Natural killer cell (primary cell): ENCODE results near the gene PRPS2. TPM values are rescaled to one million over a fixed set of nuclear protein-coding genes. Genes with fewer than 3 reads are reported as not detected.

ENCODE experiments used
- ATAC-seq, 3 donors: fragments of 150-1000 bp in 2 of 3; fragments of 200-7000 bp in 1 of 3; cut with Tn5 transposase; 1 replicate in 1 of 3; 2 replicates in 2 of 3; pipeline ENCODE4 v1.10.0; 2021; ENCODE audit warnings: mild to moderate bottlenecking in 2 of 3, moderate library complexity in 2 of 3
- DNase-seq, 2 donors: peaks; one replicate each; pipeline versions ENCODE4 v3.0.0 to v3.0.0-alpha.2; 2013 to 2021; ENCODE audit warnings: mixed read lengths in 1 of 2
- H3K27ac ChIP-seq: one replicate; pipeline ENCODE4 v1.5.1; 2013; ENCODE audit warnings: mild to moderate bottlenecking, low read length
- H3K27me3 ChIP-seq: one replicate; pipeline ENCODE4 v1.6.1; 2013; ENCODE audit warnings: low read length; ENCODE audit not compliant: control insufficient read depth, insufficient read depth
- H3K36me3 ChIP-seq: one replicate; pipeline ENCODE4 v1.6.1; 2013; ENCODE audit warnings: low read length; ENCODE audit not compliant: control insufficient read depth, insufficient read depth
- H3K4me1 ChIP-seq: one replicate; pipeline ENCODE4 v1.6.1; 2013; ENCODE audit warnings: low read length; ENCODE audit not compliant: control insufficient read depth, insufficient read depth
- H3K4me3 ChIP-seq: one replicate; pipeline ENCODE4 v1.5.1; 2013; ENCODE audit warnings: low read length
- H3K9me3 ChIP-seq: one replicate; pipeline ENCODE4 v1.6.1; 2013; ENCODE audit warnings: low read length; ENCODE audit not compliant: control insufficient read depth, insufficient read depth
- H3K27ac Mint-ChIP-seq, 2 donors: one replicate each; pipeline ENCODE4 v1.8.0; 2022; ENCODE audit warnings: mild to moderate bottlenecking in 2 of 2, mixed read lengths in 2 of 2, moderate library complexity in 1 of 2
- H3K27me3 Mint-ChIP-seq, 2 donors: one replicate each; pipeline ENCODE4 v1.8.0; 2022; ENCODE audit warnings: low read depth in 2 of 2, mixed read lengths in 2 of 2
- H3K36me3 Mint-ChIP-seq: one replicate; pipeline ENCODE4 v1.8.0; 2022; ENCODE audit warnings: mixed read lengths
- H3K4me1 Mint-ChIP-seq, 2 donors: one replicate each; pipeline ENCODE4 v1.8.0; 2022; ENCODE audit warnings: mixed read lengths in 2 of 2
- H3K4me3 Mint-ChIP-seq: one replicate; pipeline ENCODE4 v1.8.0; 2022; ENCODE audit warnings: mild to moderate bottlenecking, moderate library complexity, mixed read lengths
- H3K9me3 Mint-ChIP-seq, 2 donors: one replicate each; pipeline ENCODE4 v1.8.0; 2022; ENCODE audit warnings: mixed read lengths in 2 of 2
- WGBS: methylation state at CpG from one replicate; pipeline ENCODE4 v1.1.7; 2013; ENCODE audit warnings: missing lambda C conversion rate; ENCODE audit not compliant: insufficient coverage; 5-methylcytosine and 5-hydroxymethylcytosine counted together
- intact Hi-C: fragments of 100-400 bp; cut with micrococcal nuclease; formaldehyde crosslinking; loops from one replicate; pipeline ENCODE4 v1.14.2; 2022
- total RNA-seq, 4 donors: library from RNA; stranded (reverse); fragments of 120-200 nt in 1 of 4; gene quantifications; one replicate each; pipeline versions ENCODE4 v1.2.3 to v1.2.4, GENCODE V29; 2013 to 2022
- TF ChIP-seq, protein P1 (sequence below): fragments of 200-600 bp; IDR thresholded peaks from one replicate; pipeline ENCODE4 v1.8.0; 2022; ENCODE audit warnings: antibody characterized with exemption

PRPS2 gene
- total RNA-seq, 3 donors from 2014 or later (not counting 1 experiment from before 2014, with no cell fraction given), result 18.9 to 20.4 (median 20.1) TPM

DNA sequence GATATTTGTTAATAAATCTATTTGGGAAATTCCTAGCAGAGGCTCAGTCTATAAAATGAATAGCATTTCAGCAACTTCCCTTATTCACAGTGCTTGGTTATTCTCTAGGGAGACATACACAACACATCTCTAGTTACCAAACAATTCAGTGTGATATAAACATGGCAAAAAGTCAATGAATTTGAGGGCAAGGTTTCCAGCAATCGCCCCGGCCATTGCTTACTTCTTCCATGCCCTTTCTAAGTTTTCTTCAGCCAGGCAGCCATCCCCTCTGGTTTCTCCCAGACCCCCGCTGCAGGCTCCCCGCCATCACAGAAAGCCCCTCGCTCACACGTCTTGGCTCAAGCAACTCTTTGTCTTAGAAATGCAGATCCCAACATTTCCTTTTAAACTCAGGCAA lies 80.0 kb downstream of the PRPS2 start:
- no peak overlapping the region for H3K27ac Mint-ChIP-seq
- Histone ChIP-seq H3K27ac (no peak overlapping the region), H3K9me3 (no peaks in the 10 kb centered on the region), H3K36me3 (no peaks in the 10 kb centered on the region), H3K27me3 (no peaks in the 10 kb centered on the region), H3K4me1 (no peaks in the 10 kb centered on the region), H3K4me3 (no peak overlapping the region)
- ATAC-seq, result no peak
- H3K4me3 Mint-ChIP-seq, result no peak overlapping the region
- TF ChIP-seq, protein P1, sequence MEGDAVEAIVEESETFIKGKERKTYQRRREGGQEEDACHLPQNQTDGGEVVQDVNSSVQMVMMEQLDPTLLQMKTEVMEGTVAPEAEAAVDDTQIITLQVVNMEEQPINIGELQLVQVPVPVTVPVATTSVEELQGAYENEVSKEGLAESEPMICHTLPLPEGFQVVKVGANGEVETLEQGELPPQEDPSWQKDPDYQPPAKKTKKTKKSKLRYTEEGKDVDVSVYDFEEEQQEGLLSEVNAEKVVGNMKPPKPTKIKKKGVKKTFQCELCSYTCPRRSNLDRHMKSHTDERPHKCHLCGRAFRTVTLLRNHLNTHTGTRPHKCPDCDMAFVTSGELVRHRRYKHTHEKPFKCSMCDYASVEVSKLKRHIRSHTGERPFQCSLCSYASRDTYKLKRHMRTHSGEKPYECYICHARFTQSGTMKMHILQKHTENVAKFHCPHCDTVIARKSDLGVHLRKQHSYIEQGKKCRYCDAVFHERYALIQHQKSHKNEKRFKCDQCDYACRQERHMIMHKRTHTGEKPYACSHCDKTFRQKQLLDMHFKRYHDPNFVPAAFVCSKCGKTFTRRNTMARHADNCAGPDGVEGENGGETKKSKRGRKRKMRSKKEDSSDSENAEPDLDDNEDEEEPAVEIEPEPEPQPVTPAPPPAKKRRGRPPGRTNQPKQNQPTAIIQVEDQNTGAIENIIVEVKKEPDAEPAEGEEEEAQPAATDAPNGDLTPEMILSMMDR, result no peak
- peaks cover 3 to 17% of the 10 kb centered on the region in 2 donors for H3K27me3 Mint-ChIP-seq
- H3K4me1 Mint-ChIP-seq, result no peaks in the 10 kb centered on the region
- intact Hi-C loops, result no loop called here
- DNase-seq, result no peak
- no peaks in the 10 kb centered on the region for H3K9me3 Mint-ChIP-seq
- no peaks in the 10 kb centered on the region for H3K36me3 Mint-ChIP-seq
- WGBS, result 92% methylated on average over 6 of the region's 6 CpGs

GRCh38 chrX:12872741-12873140 lies 81.5 kb downstream of the PRPS2 start:
- Mint-ChIP-seq H3K36me3 (no peaks in the 10 kb centered on the region), H3K4me1 (no peaks in the 10 kb centered on the region), H3K27ac (no peak overlapping the region), H3K4me3 (no peak overlapping the region), H3K9me3 (no peaks in the 10 kb centered on the region), H3K27me3 (peaks cover 5 to 11% of the 10 kb centered on the region in 2 donors)
- WGBS, result 97% methylated on average over 4 of the region's 4 CpGs
- H3K9me3 ChIP-seq, result no peaks in the 10 kb centered on the region
- TF ChIP-seq, protein P1, result no peak
- H3K4me1 ChIP-seq, result no peaks in the 10 kb centered on the region
- H3K27ac ChIP-seq, result no peak overlapping the region
- H3K27me3 ChIP-seq, result no peaks in the 10 kb centered on the region
- H3K4me3 ChIP-seq, result no peak overlapping the region
- intact Hi-C loops, result no loop called here
- DNase-seq (no peak), ATAC-seq (no peak)
- no peaks in the 10 kb centered on the region for H3K36me3 ChIP-seq

Other genes with a start within 250 kb of the PRPS2 start
- gene TLR7, start 75.7 kb downstream of the PRPS2 start, total RNA-seq, result under 1 TPM; 0.14 to 0.73 (median 0.55) TPM
- 1 to 10 TPM in 1 of 3 donors, under 1 TPM in 2; 0.95 to 1.9 (median 0.95) TPM for gene TLR8, start 115.2 kb downstream of the PRPS2 start, total RNA-seq
- 1,000 to 10,000 TPM; 5,049 to 6,005 (median 5,892) TPM for gene TMSB4X, start 183.7 kb downstream of the PRPS2 start, total RNA-seq